BJ (cell line): ENCODE measurements around the gene CUL9. TPM values are rescaled to one million over a fixed set of nuclear protein-coding genes. Genes with fewer than 3 reads are reported as not detected.

ENCODE experiments used
- CTCF ChIA-PET: fragments of 350-600 bp; formaldehyde crosslinking; extraction: SDS; loops from one replicate; lab custom pipeline; 2021; ENCODE audit warnings: antibody characterized with exemption, inconsistent platforms; lab: Yijun Ruan, JAX
- POLR2A ChIA-PET: fragments of 300-600 bp; sonication (Branson Sonifier 250); formaldehyde crosslinking; extraction: SDS; loops from one replicate; lab custom pipeline; 2021; ENCODE audit warnings: antibody characterized with exemption; lab: Charles Lee
- DNase-seq: peaks from one replicate; pipeline ENCODE4 v3.0.0-alpha.2; 2011; ENCODE audit warnings: low read depth
- H3K27me3 ChIP-seq: 2 replicates; pipeline ENCODE4 v1.6.0; 2011; ENCODE audit warnings: low read length; ENCODE audit not compliant: control insufficient read depth, insufficient read depth
- H3K36me3 ChIP-seq: 2 replicates; pipeline ENCODE4 v1.5.1; 2011; ENCODE audit warnings: low read length; ENCODE audit not compliant: control insufficient read depth, insufficient read depth
- H3K4me3 ChIP-seq: 2 replicates; pipeline ENCODE4 v1.5.1; 2011; ENCODE audit warnings: low read depth, mild to moderate bottlenecking, control low read depth, low read length
- polyA plus RNA-seq: library from polyadenylated mRNA; depleted of rRNA; stranded (reverse); fragments of >200 nt; gene quantifications from 2 replicates; pipeline ENCODE4 v1.2.3, GENCODE V29; 2011
- TF ChIP-seq, protein P1 (sequence below): IDR thresholded peaks from 2 replicates; pipeline ENCODE4 v1.5.1; 2011; ENCODE audit warnings: low read depth, mild to moderate bottlenecking, control low read depth, inconsistent platforms, low read length, moderate library complexity; ENCODE audit not compliant: insufficient read depth

The CUL9 gene
- polyA plus RNA-seq, 1 experiment = 12.4 TPM

DNA sequence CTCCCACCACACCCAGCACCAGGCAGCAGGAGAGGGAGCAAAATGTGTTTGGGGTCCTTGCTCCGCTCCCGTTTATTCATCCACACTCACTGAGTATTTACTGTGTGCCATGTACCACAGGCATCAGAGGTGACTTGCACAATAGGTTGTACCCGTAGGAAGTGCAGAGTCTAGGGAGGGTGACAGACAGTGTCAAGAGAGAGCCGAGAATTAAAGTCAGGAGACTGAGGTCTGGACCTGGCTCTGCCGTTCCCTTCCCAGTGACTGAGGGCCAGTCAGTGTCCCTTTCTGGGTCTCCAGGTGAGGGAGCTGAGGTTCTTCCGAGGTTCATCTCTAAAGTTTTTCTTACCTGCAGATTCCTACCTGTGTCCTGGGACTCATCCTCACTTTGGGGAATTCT is 83.6 kb downstream of the CUL9 start:
- Histone ChIP-seq H3K27me3 (peaks cover 22% of the 10 kb centered on the region), H3K36me3 (no peaks in the 10 kb centered on the region), H3K4me3 (no peak overlapping the region)
- ChIA-PET POLR2A (no interaction called here), CTCF (interaction anchor here (1.2 to 5.6 kb wide), 3 partner anchors 72 to 242 kb away, joined by 3 to 51 read pairs (median 41); no protein-coding TSS in a partner anchor)
- TF ChIP-seq, protein P1, sequence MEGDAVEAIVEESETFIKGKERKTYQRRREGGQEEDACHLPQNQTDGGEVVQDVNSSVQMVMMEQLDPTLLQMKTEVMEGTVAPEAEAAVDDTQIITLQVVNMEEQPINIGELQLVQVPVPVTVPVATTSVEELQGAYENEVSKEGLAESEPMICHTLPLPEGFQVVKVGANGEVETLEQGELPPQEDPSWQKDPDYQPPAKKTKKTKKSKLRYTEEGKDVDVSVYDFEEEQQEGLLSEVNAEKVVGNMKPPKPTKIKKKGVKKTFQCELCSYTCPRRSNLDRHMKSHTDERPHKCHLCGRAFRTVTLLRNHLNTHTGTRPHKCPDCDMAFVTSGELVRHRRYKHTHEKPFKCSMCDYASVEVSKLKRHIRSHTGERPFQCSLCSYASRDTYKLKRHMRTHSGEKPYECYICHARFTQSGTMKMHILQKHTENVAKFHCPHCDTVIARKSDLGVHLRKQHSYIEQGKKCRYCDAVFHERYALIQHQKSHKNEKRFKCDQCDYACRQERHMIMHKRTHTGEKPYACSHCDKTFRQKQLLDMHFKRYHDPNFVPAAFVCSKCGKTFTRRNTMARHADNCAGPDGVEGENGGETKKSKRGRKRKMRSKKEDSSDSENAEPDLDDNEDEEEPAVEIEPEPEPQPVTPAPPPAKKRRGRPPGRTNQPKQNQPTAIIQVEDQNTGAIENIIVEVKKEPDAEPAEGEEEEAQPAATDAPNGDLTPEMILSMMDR = no peak
- no peak for DNase-seq

DNA sequence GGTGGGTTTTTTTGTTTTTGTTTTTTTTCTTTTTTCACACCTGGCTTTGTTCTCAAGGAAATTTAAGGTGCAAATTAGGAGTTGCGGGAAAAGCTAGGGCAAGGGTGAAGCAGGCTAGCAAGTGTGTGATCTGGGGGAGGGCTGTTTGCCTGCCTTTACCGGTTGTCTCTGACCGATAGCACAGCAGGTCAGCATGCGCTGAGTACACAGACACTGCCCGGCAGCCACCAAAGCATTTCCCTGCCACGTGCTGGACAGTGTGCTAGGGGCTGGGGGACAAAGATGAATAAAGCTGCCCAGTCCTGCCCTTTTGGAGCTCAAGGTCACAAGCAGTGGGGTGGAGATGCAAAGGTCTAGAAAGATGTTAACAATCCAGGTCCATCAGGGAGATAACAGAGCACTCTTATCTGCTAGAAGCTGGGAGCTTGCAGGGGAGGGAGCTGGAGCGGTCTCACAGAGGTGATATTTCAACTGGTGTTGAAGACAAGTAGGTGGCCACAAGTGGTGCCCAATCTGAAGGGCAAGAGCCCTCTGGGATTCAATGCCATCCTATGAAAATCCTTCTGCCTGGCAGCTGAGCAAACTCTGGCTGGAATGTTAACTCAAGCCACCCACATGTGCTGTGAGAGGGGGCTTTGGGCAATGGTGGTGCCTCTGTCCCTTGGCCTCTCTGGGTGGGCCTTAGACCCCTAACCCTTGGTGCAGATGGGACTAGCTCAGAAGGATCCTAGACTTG is 85.8 kb downstream of the CUL9 start:
- ChIA-PET POLR2A (no interaction called here), CTCF (interaction anchor here (0.8 to 2.2 kb wide), 4 partner anchors 9 to 239 kb away, joined by 3 to 11 read pairs (median 4); no protein-coding TSS in a partner anchor)
- Histone ChIP-seq H3K4me3 (no peak overlapping the region), H3K27me3 (peaks cover 23% of the 10 kb centered on the region), H3K36me3 (no peaks in the 10 kb centered on the region)
- TF ChIP-seq, protein P1 = no peak
- DNase-seq = no peak

DNA sequence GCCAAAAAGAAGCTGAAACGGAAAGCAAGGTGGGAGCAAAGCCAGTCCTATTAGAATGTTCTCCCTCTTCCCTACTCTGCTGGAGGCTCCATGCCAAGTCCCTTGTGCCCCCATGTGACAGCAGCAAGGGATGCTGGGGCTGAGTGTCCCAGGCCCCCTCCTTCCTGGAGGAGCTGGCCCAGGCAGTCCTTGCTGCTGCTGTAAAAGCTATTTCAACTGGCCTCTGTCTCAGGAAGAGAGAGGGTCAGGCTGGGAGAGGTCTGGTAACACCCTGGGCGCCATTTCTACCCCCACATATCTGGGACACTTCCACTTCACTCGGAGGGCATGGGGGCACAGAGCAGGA is 86.3 kb downstream of the CUL9 start:
- Histone ChIP-seq H3K36me3 (no peaks in the 10 kb centered on the region), H3K27me3 (peaks cover 26% of the 10 kb centered on the region), H3K4me3 (no peak overlapping the region)
- DNase-seq = no peak
- CTCF ChIA-PET = interaction anchor here (0.8 to 2.2 kb wide), 4 partner anchors 8 to 239 kb away, joined by 3 to 11 read pairs (median 4); no protein-coding TSS in a partner anchor
- TF ChIP-seq, protein P1 = no peak
- POLR2A ChIA-PET = no interaction called here

DNA sequence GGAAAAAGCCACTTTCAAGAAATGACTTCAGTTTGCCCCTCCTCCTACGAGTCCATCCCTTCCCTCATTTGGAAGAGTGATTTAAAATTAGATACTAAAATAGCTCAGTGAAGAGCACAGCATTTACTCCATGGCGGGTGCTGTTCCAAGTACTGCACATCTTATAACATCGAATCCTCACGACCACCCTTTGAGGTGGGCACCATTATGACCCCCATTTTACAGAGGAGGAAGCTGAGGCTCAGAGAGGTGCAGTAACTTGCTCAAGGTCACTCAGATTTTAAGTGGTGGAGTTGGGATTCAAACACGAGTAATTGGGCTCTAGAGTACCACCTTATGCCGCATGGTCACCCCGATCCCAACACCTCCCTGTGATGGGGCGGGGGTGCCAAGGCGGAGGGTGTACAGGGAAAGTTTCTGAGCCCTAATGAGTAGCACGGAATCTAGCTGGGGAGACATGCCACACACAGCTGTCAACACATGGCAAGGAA is 86.8 kb downstream of the CUL9 start:
- Histone ChIP-seq H3K4me3 (no peak overlapping the region), H3K27me3 (peaks cover 31% of the 10 kb centered on the region), H3K36me3 (no peaks in the 10 kb centered on the region)
- DNase-seq = no peak
- POLR2A ChIA-PET = no interaction called here
- CTCF ChIA-PET = interaction anchor here (0.8 to 2.2 kb wide), 5 partner anchors 8 to 238 kb away, joined by 3 to 11 read pairs (median 3); no protein-coding TSS in a partner anchor
- TF ChIP-seq, protein P1 = no peak

GRCh38 chr6:43269273-43270007 is 87.4 kb downstream of the CUL9 start:
- CTCF ChIA-PET = interaction anchor here (0.9 to 2.2 kb wide), 3 partner anchors 65 to 238 kb away, joined by 3 to 11 read pairs (median 5); no protein-coding TSS in a partner anchor
- no peaks in the 10 kb centered on the region for H3K36me3 ChIP-seq
- TF ChIP-seq, protein P1 = no peak
- no peak for DNase-seq
- peak overlapping the region; percentile 19 for H3K4me3 ChIP-seq
- POLR2A ChIA-PET = no interaction called here
- peaks cover 36% of the 10 kb centered on the region for H3K27me3 ChIP-seq
